K562 (cell line): ENCODE measurements around the gene MCM3. TPM values are rescaled to one million over a fixed set of nuclear protein-coding genes. Genes with fewer than 3 reads are reported as not detected.

Experiments
- ATAC-seq: fragments of 200-7000 bp; cut with Tn5 transposase; 3 replicates; pipeline ENCODE4 v1.9.1; 2020; ENCODE audit warnings: moderate library complexity
- BruUV-seq: library from RNA; stranded (reverse); fragments of 400-500 nt; replicated peaks from 2 replicates; lab custom pipeline; 2021; lab: Mats Ljungman, UMichigan
- CTCF ChIA-PET: fragments of 300-600 bp; formaldehyde crosslinking; extraction: SDS; loops from one replicate; lab custom pipeline; 2021; ENCODE audit warnings: low intra/inter-chr PET ratio; lab: Yijun Ruan, JAX
- POLR2A ChIA-PET: fragments of 300-600, 350-650 bp; sonication (Branson Sonifier 250); formaldehyde crosslinking; extraction: SDS; loops from one replicate; lab custom pipeline; 2021; ENCODE audit warnings: antibody characterized with exemption, inconsistent platforms; lab: Yijun Ruan, JAX
- DNase-seq, 4 experiments: peaks; one replicate each; pipeline versions ENCODE4 v3.0.0 to v3.0.0-alpha.2; 2011 to 2018; ENCODE audit warnings: low spot score in 3 of 4, mixed read lengths in 3 of 4; ENCODE audit errors: extremely low read depth in 1 of 4
- FAIRE-seq: peaks from 2 replicates; lab custom pipeline; 2011; peaks lifted over from hg19 to GRCh38; lab: Jason Lieb, UNC
- H2AFZ ChIP-seq: 2 replicates; pipeline ENCODE4 v1.6.0; 2011; ENCODE audit warnings: low read depth, low read length, control low read depth, inconsistent platforms
- H3K27ac ChIP-seq: fragments of 200-600 bp; 3 replicates; pipeline ENCODE4 v1.8.0; 2011; ENCODE audit warnings: low read depth, mild to moderate bottlenecking, control low read depth, inconsistent platforms, low read length, moderate library complexity, mixed read lengths; ENCODE audit errors: extremely low read depth
- H3K27me3 ChIP-seq, 2 experiments: fragments of 300-600 bp in 1 of 2; 2 replicates in 1 of 2; 3 replicates in 1 of 2; pipeline versions ENCODE4 v1.6.0 to v1.8.0; 2011; ENCODE audit warnings: inconsistent platforms in 2 of 2, low read length in 2 of 2, mild to moderate bottlenecking in 1 of 2, mixed read lengths in 1 of 2, moderate library complexity in 1 of 2; ENCODE audit not compliant: control insufficient read depth in 2 of 2, insufficient read depth in 2 of 2
- H3K36me3 ChIP-seq: fragments of 300-600 bp; 3 replicates; pipeline ENCODE4 v1.8.0; 2011; ENCODE audit warnings: mild to moderate bottlenecking, low read length, inconsistent platforms; ENCODE audit not compliant: control insufficient read depth, insufficient read depth
- H3K4me1 ChIP-seq, 2 experiments: fragments of 200-600 bp in 1 of 2; replicated peaks in 1 of 2; 2 replicates in 1 of 2; 3 replicates in 1 of 2; pipeline versions ENCODE4 v1.5.1 to v1.8.0; 2011; ENCODE audit warnings: inconsistent platforms in 2 of 2, low read length in 2 of 2, mild to moderate bottlenecking in 1 of 2, mixed read lengths in 1 of 2, moderate library complexity in 1 of 2; ENCODE audit not compliant: control insufficient read depth in 2 of 2, insufficient read depth in 2 of 2
- H3K4me2 ChIP-seq: 2 replicates; pipeline ENCODE4 v1.6.1; 2011; ENCODE audit warnings: low read length, control low read depth, inconsistent platforms, mixed read lengths; ENCODE audit not compliant: insufficient read depth
- H3K4me3 ChIP-seq: fragments of 200-600 bp; sonication (generic), shearing (Covaris generic); 2 replicates; pipeline ENCODE4 v1.5.1; 2016; ENCODE audit warnings: control low read depth, inconsistent platforms
- H3K79me2 ChIP-seq: fragments of 200-600 bp; 3 replicates; pipeline ENCODE4 v1.8.0; 2011; ENCODE audit warnings: low read length, inconsistent platforms; ENCODE audit not compliant: control insufficient read depth, insufficient read depth
- H3K9ac ChIP-seq, 2 experiments: 2 replicates each; pipeline versions ENCODE4 v1.6.0 to v1.6.1; 2011; ENCODE audit warnings: low read depth in 2 of 2, low read length in 2 of 2, control low read depth in 1 of 2, inconsistent platforms in 1 of 2, mild to moderate bottlenecking in 1 of 2, mixed read lengths in 1 of 2; ENCODE audit not compliant: insufficient read depth in 1 of 2
- H3K9me1 ChIP-seq: one replicate; pipeline ENCODE4 v1.6.0; 2011; ENCODE audit warnings: inconsistent platforms, mild to moderate bottlenecking, low read length, moderate library complexity; ENCODE audit not compliant: control insufficient read depth, insufficient read depth
- H3K9me3 ChIP-seq: replicated peaks from 2 replicates; pipeline ENCODE4 v1.5.1; 2011; ENCODE audit warnings: low read depth, low read length, inconsistent platforms; ENCODE audit not compliant: control insufficient read depth, insufficient read depth
- H4K20me1 ChIP-seq: replicated peaks from 2 replicates; pipeline ENCODE4 v1.6.1; 2011; ENCODE audit warnings: low read length, inconsistent platforms, mixed read lengths; ENCODE audit not compliant: control insufficient read depth, insufficient read depth
- IRF9 ChIP-seq: fragments of 450-650 bp; IDR thresholded peaks from 2 replicates; pipeline ENCODE4 v1.6.1; 2016; ENCODE audit warnings: missing biosample characterization, missing genetic modification characterization
- MCM7 ChIP-seq, 2 experiments: fragments of 450-650 bp; IDR thresholded peaks; 2 replicates each; pipeline ENCODE4 v1.6.1; 2016 to 2018
- ZBTB49 ChIP-seq: sonication (generic); formaldehyde crosslinking; IDR thresholded peaks from 2 replicates; pipeline ENCODE4 v1.8.0; 2022; ENCODE audit warnings: missing genetic modification reagents, mild to moderate bottlenecking, borderline replicate concordance
- WGBS: fragments of 100-300 bp; shearing (Covaris generic); methylation state at CpG from one replicate; pipeline ENCODE4 v1.1.6; 2016; ENCODE audit warnings: low coverage, mixed read lengths; ENCODE audit not compliant: insufficient coverage; ENCODE audit errors: missing lambda C conversion rate; 5-methylcytosine and 5-hydroxymethylcytosine counted together
- in situ Hi-C: fragments of 300-500 bp; cut with MboI; formaldehyde crosslinking; loops from 4 replicates; pipeline ENCODE4 v1.15.0; 2018; ENCODE audit warnings: inconsistent platforms, mixed read lengths
- intact Hi-C: fragments of 100-400 bp; cut with micrococcal nuclease; formaldehyde crosslinking; loops from 2 replicates; pipeline ENCODE4 v1.14.2; 2022
- polyA plus RNA-seq, 8 experiments: library from polyadenylated mRNA; depleted of rRNA in 4 of 8; stranded (reverse) in 5 of 8; unstranded in 3 of 8; fragments of >200 nt; fragmentation: Nextera tagmentation in 2 of 8; fragmentation: Illumina TruSeq in 1 of 8; extraction: Ambion mirVana in 2 of 8; extraction: Trizol in 1 of 8; gene quantifications; 2 replicates each; pipeline versions ENCODE4 v1.2.1 to v1.2.3, GENCODE V29; 2011 to 2014; ENCODE audit warnings: inconsistent platforms in 1 of 8, missing spikeins in 1 of 8
- total RNA-seq, 7 experiments: library from RNA; depleted of rRNA in 6 of 7; stranded (reverse); fragments of >200 nt in 6 of 7; fragmentation: Illumina TruSeq in 2 of 7; extraction: Trizol in 2 of 7; gene quantifications; 2 replicates each; pipeline versions ENCODE4 v1.2.1 to v1.2.3, GENCODE V29; 2011 to 2021; ENCODE audit warnings: low replicate concordance in 1 of 7

The MCM3 gene
- total and polyA plus RNA-seq, 9 of the 15 experiments (the other 6 are each of a cell fraction or from before 2014, with no cell fraction given), result 76.1 to 270 (median 250) TPM

DNA sequence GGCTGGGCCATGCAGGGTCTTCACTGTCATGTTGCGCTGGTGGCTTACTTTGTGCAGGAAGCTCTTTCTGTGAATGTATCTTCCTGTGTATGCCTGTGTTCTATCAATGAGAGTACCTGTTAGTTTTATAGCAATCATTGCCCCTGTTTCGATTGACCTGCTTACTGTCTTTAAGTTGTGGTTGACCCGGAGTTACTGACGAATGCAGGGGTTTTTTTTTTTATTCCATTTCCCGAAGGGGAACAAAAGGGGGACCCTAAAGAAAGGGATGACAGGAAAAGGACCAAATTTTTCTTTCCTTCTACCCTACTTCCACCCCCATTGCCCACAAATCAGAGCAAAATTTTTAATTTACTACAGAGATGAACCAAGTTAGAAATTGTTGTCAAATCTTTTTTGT, 40.1 kb downstream of the MCM3 start, which contains the start of gene IL17F:
IL17F (minus strand) TSS at position 101 of the 400 bp plus-strand sequence; CDS start at position 30, 71 bp downstream.
- no peak for DNase-seq
- Histone ChIP-seq H3K79me2 (no peaks in the 10 kb centered on the region), H3K9ac (no peak within 1 kb of the TSS), H3K36me3 (no peaks in the 10 kb centered on the region), H3K27me3 (peaks cover 20 to 28% of the 10 kb centered on the region in 2 experiments), H2AFZ (no peak within 1 kb of the TSS), H3K9me1 (no peaks in the 10 kb centered on the region), H3K4me2 (no peak within 1 kb of the TSS), H3K4me1 (no peaks in the 10 kb centered on the region), H3K4me3 (no peak within 1 kb of the TSS), H3K9me3 (no peaks in the 10 kb centered on the region), H3K27ac (no peak within 1 kb of the TSS), H4K20me1 (no peaks in the 10 kb centered on the region)
- intact Hi-C loops (no loop called here), in situ Hi-C loops (no loop called here)
- no peak for FAIRE-seq
- TF ChIP-seq MCM7 (IDR thresholded peaks at IDR 0.05) (no peak), ZBTB49 (CRISPR knock-in tag) (no peak), IRF9 (tag) (no peak)
- BruUV-seq, result no TSS peak
- ChIA-PET CTCF (no interaction called here), POLR2A (no interaction called here)
- ATAC-seq, result no peak
- WGBS, result 0% methylated on average over 5 of the region's 5 CpGs
